Neural progenitor cell (in vitro differentiated cells): ENCODE results near the gene TRABD. TPM values are rescaled to one million over a fixed set of nuclear protein-coding genes. Genes with fewer than 3 reads are reported as not detected.
A peak's percentile ranks its signal among the peaks of the same experiment; 100 is the strongest.

ENCODE experiments used
- DNase-seq: peaks from one replicate; pipeline ENCODE4 v3.0.0-alpha.2; 2016; ENCODE audit warnings: low spot score
- H2AFZ ChIP-seq: fragments of 200-600 bp; sonication (generic); replicated peaks from 2 replicates; pipeline ENCODE4 v1.6.1; 2016; ENCODE audit warnings: antibody characterized with exemption
- H3F3A ChIP-seq: fragments of 200-600 bp; sonication (generic); 2 replicates; pipeline ENCODE4 v1.6.1; 2016; ENCODE audit warnings: antibody characterized with exemption, low read depth
- H3K27ac ChIP-seq: fragments of 200-600 bp; sonication (generic); 2 replicates; pipeline ENCODE4 v1.5.1; 2016; ENCODE audit warnings: mild to moderate bottlenecking
- H3K27me3 ChIP-seq: fragments of 200-600 bp; sonication (generic); 2 replicates; pipeline ENCODE4 v1.6.1; 2016; ENCODE audit warnings: mild to moderate bottlenecking, moderate library complexity
- H3K36me3 ChIP-seq: fragments of 200-600 bp; sonication (generic); 2 replicates; pipeline ENCODE4 v1.5.1; 2016
- H3K4me1 ChIP-seq: fragments of 200-600 bp; sonication (generic); 2 replicates; pipeline ENCODE4 v1.6.1; 2016; ENCODE audit warnings: mixed run types
- H3K4me2 ChIP-seq: fragments of 200-600 bp; sonication (generic); 2 replicates; pipeline ENCODE4 v1.6.1; 2016
- H3K4me3 ChIP-seq: fragments of 200-600 bp; sonication (generic); 2 replicates; pipeline ENCODE4 v1.5.1; 2016
- H3K79me2 ChIP-seq: fragments of 200-600 bp; sonication (generic); 2 replicates; pipeline ENCODE4 v1.6.1; 2016; ENCODE audit warnings: low read depth
- H3K9ac ChIP-seq: fragments of 200-600 bp; sonication (generic); 2 replicates; pipeline ENCODE4 v1.6.1; 2016
- H3K9me3 ChIP-seq: fragments of 200-600 bp; sonication (generic); 2 replicates; pipeline ENCODE4 v1.5.1; 2016; ENCODE audit warnings: low read depth
- H4K20me1 ChIP-seq: fragments of 200-600 bp; sonication (generic); 2 replicates; pipeline ENCODE4 v1.6.1; 2016; ENCODE audit warnings: low read depth
- H3K27ac Mint-ChIP-seq: 3 replicates; pipeline ENCODE4 v1.8.0; 2021; ENCODE audit warnings: mixed read lengths
- H3K27me3 Mint-ChIP-seq: 2 replicates; pipeline ENCODE4 v1.8.0; 2022; ENCODE audit warnings: low read depth, mild to moderate bottlenecking, inconsistent platforms, moderate library complexity, mixed read lengths; ENCODE audit not compliant: insufficient read depth
- H3K36me3 Mint-ChIP-seq: 3 replicates; pipeline ENCODE4 v1.8.0; 2021; ENCODE audit warnings: mixed read lengths
- H3K4me1 Mint-ChIP-seq: 3 replicates; pipeline ENCODE4 v1.8.0; 2021; ENCODE audit warnings: mixed read lengths
- H3K4me3 Mint-ChIP-seq: 3 replicates; pipeline ENCODE4 v1.8.0; 2021; ENCODE audit warnings: mild to moderate bottlenecking, moderate library complexity, mixed read lengths
- H3K9me3 Mint-ChIP-seq: 3 replicates; pipeline ENCODE4 v1.8.0; 2020; ENCODE audit warnings: mixed read lengths
- CTCF ChIP-seq: fragments of 200-600 bp; sonication (generic); IDR thresholded peaks from 2 replicates; pipeline ENCODE4 v1.5.1; 2017; ENCODE audit warnings: antibody characterized with exemption, mild to moderate bottlenecking
- EZH2 ChIP-seq: fragments of 200-600 bp; sonication (generic); IDR thresholded peaks from 2 replicates; pipeline ENCODE4 v1.6.1; 2017; ENCODE audit warnings: antibody characterized with exemption, mild to moderate bottlenecking, moderate library complexity
- EZH2phosphoT487 ChIP-seq: fragments of 200-600 bp; sonication (generic); IDR thresholded peaks from 2 replicates; pipeline ENCODE4 v1.6.1; 2017; ENCODE audit warnings: antibody characterized with exemption
- total RNA-seq: library from RNA; depleted of rRNA; stranded (reverse); fragments of >200 nt; gene quantifications from 2 replicates; pipeline ENCODE4 v1.2.3, GENCODE V29; 2015; ENCODE audit warnings: low replicate concordance

TRABD gene
- total RNA-seq, 1 donor from 2014 or later: 15.4 TPM

DNA sequence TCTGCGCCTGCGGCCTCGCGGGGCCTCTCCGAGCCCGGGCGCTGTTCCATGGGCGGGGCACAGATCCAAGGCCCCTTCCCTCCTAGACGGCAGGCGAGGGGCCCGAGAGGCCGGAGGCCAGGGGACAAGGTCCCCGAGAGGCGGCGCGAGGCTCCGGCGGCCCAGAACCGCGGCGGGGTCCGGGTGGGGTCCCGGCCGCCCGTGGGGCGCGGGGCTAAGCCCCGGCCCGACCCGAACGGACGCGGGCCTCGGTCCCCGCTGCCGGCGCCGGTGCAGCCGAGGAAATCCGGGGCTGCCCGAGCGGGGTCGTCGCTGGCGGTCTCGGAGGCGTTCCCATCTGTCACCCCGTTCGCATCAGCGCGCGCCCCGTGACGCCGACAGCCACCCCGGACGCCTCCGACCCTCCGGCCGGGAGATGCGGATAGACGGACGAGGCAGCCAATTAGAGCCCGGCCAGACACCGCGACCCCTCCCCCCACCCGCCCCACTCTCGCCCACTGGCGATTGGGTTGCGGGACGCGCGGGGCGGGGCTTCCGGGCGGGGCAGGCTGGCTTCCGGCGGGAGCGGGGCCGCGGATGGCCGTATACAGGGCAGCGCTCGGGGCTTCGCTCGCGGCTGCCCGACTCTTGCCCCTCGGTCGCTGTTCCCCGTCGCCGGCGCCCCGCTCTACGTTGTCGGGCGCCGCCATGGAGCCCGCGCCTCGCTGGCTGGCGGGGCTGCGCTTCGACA is 14.9 kb downstream of the TRABD start, which contains the start of gene SELENOO:
SELENOO (plus strand) TSS at position 551 of the 730 bp plus-strand sequence; CDS start at position 577, 26 bp downstream.
- Histone ChIP-seq H2AFZ (peak within 1 kb of the TSS; percentile 74), H3K9me3 (no peaks in the 10 kb centered on the region), H3K27me3 (peaks cover 7% of the 10 kb centered on the region), H3F3A (peaks cover 21% of the 10 kb centered on the region), H3K4me1 (peaks cover 10% of the 10 kb centered on the region), H4K20me1 (peaks cover 38% of the 10 kb centered on the region), H3K79me2 (peaks cover 27% of the 10 kb centered on the region), H3K4me3 (peak within 1 kb of the TSS; percentile 84), H3K4me2 (peak within 1 kb of the TSS; percentile 97), H3K9ac (peak within 1 kb of the TSS; percentile 45), H3K27ac (no peak within 1 kb of the TSS), H3K36me3 (peaks cover 12% of the 10 kb centered on the region)
- Mint-ChIP-seq H3K9me3 (peaks cover 4% of the 10 kb centered on the region), H3K36me3 (peaks cover 27% of the 10 kb centered on the region), H3K27me3 (peaks cover 4% of the 10 kb centered on the region), H3K4me1 (peaks cover 16% of the 10 kb centered on the region), H3K27ac (no peak within 1 kb of the TSS), H3K4me3 (peak within 1 kb of the TSS; percentile 91)
- peak; percentile 94 for DNase-seq
- TF ChIP-seq EZH2 (no peak), EZH2phosphoT487 (no peak), CTCF (no peak)

- Histone ChIP-seq H3K9ac (peak overlapping the region; percentile 44), H2AFZ (no peak overlapping the region), H3K4me3 (peak overlapping the region; percentile 84), H4K20me1 (peaks cover 45% of the 10 kb centered on the region), H3K4me1 (peaks cover 10% of the 10 kb centered on the region), H3K79me2 (peaks cover 27% of the 10 kb centered on the region), H3K36me3 (peaks cover 12% of the 10 kb centered on the region), H3F3A (peaks cover 21% of the 10 kb centered on the region), H3K4me2 (peak overlapping the region; percentile 97), H3K27me3 (peaks cover 7% of the 10 kb centered on the region), H3K27ac (no peak overlapping the region), H3K9me3 (no peaks in the 10 kb centered on the region)
- Mint-ChIP-seq H3K9me3 (peaks cover 4% of the 10 kb centered on the region), H3K27ac (peak overlapping the region; percentile 23), H3K27me3 (peaks cover 4% of the 10 kb centered on the region), H3K4me3 (peak overlapping the region; percentile 91), H3K4me1 (peaks cover 19% of the 10 kb centered on the region), H3K36me3 (peaks cover 27% of the 10 kb centered on the region)
- TF ChIP-seq EZH2 (no peak), CTCF (no peak), EZH2phosphoT487 (no peak)
- DNase-seq: peak; percentile 73
Observed at GRCh38 chr22:50201191-50202129, 15.7 kb downstream of the TRABD start.

- Histone ChIP-seq H3K27me3 (peaks cover 7% of the 10 kb centered on the region), H3K4me3 (peak overlapping the region; percentile 84), H3F3A (peaks cover 21% of the 10 kb centered on the region), H4K20me1 (peaks cover 50% of the 10 kb centered on the region), H3K4me1 (peaks cover 10% of the 10 kb centered on the region), H2AFZ (no peak overlapping the region), H3K9ac (peak overlapping the region; percentile 44), H3K4me2 (peak overlapping the region; percentile 97), H3K9me3 (no peaks in the 10 kb centered on the region), H3K79me2 (peaks cover 27% of the 10 kb centered on the region), H3K36me3 (peaks cover 12% of the 10 kb centered on the region), H3K27ac (no peak overlapping the region)
- H3K4me3 Mint-ChIP-seq: peak overlapping the region; percentile 91
- peaks cover 4% of the 10 kb centered on the region for H3K27me3 Mint-ChIP-seq
- H3K4me1 Mint-ChIP-seq: peaks cover 20% of the 10 kb centered on the region
- H3K36me3 Mint-ChIP-seq: peaks cover 27% of the 10 kb centered on the region
- peaks cover 4% of the 10 kb centered on the region for H3K9me3 Mint-ChIP-seq
- H3K27ac Mint-ChIP-seq: peak overlapping the region; percentile 23
- no peak for DNase-seq
- TF ChIP-seq EZH2phosphoT487 (no peak), CTCF (no peak), EZH2 (no peak)
Observed at GRCh38 chr22:50202130-50202666, 16.5 kb downstream of the TRABD start.
